Endodermal cell (in vitro differentiated cells): ENCODE measurements around the gene COMMD9. TPM values are rescaled to one million over a fixed set of nuclear protein-coding genes. Genes with fewer than 3 reads are reported as not detected.

Experiments
- DNase-seq: peaks from one replicate; pipeline ENCODE4 v3.0.0-alpha.2; 2017
- H3K27ac ChIP-seq: 2 replicates; pipeline ENCODE4 v1.5.1; 2013; ENCODE audit warnings: mild to moderate bottlenecking, low read depth, low read length, moderate library complexity
- H3K27me3 ChIP-seq: 2 replicates; pipeline ENCODE4 v1.6.1; 2013; ENCODE audit warnings: mild to moderate bottlenecking, low read length, moderate library complexity; ENCODE audit not compliant: insufficient read depth, control insufficient read depth, poor library complexity, severe bottlenecking
- H3K36me3 ChIP-seq: 2 replicates; pipeline ENCODE4 v1.7.0; 2013; ENCODE audit warnings: mild to moderate bottlenecking, low read length, moderate library complexity; ENCODE audit not compliant: control insufficient read depth, insufficient read depth
- H3K4me1 ChIP-seq: one replicate; pipeline ENCODE4 v1.7.0; 2013; ENCODE audit warnings: low read length; ENCODE audit not compliant: control insufficient read depth, insufficient read depth
- H3K4me3 ChIP-seq: 2 replicates; pipeline ENCODE4 v1.5.1; 2013; ENCODE audit warnings: mild to moderate bottlenecking, low read length, moderate library complexity
- H3K9ac ChIP-seq: 2 replicates; pipeline ENCODE4 v1.6.1; 2013; ENCODE audit warnings: mild to moderate bottlenecking, low read length, moderate library complexity; ENCODE audit not compliant: poor library complexity, severe bottlenecking; ENCODE audit errors: extremely low read depth
- H3K9me3 ChIP-seq: 2 replicates; pipeline ENCODE4 v1.6.1; 2013; ENCODE audit warnings: mild to moderate bottlenecking, low read length, moderate library complexity; ENCODE audit not compliant: control insufficient read depth
- H3K27ac Mint-ChIP-seq: 2 replicates; pipeline ENCODE4 v1.8.0; 2020; ENCODE audit warnings: mixed read lengths
- H3K27me3 Mint-ChIP-seq: 2 replicates; pipeline ENCODE4 v1.8.0; 2021; ENCODE audit warnings: mild to moderate bottlenecking, mixed read lengths; ENCODE audit not compliant: insufficient read depth
- H3K36me3 Mint-ChIP-seq: 2 replicates; pipeline ENCODE4 v1.8.0; 2020; ENCODE audit warnings: low read depth, mixed read lengths
- H3K4me1 Mint-ChIP-seq: 2 replicates; pipeline ENCODE4 v1.8.0; 2020; ENCODE audit warnings: mixed read lengths
- H3K4me3 Mint-ChIP-seq: 2 replicates; pipeline ENCODE4 v1.8.0; 2020; ENCODE audit warnings: mild to moderate bottlenecking, moderate library complexity, mixed read lengths
- H3K9me3 Mint-ChIP-seq: 2 replicates; pipeline ENCODE4 v1.8.0; 2020; ENCODE audit warnings: mild to moderate bottlenecking, mixed read lengths
- WGBS, 2 experiments: methylation state at CpG; one replicate each; pipeline versions ENCODE4 v1.1.5 to v1.1.7; 2013; ENCODE audit warnings: missing lambda C conversion rate in 2 of 2, mixed read lengths in 1 of 2; ENCODE audit not compliant: insufficient coverage in 1 of 2, insufficient read length in 1 of 2; 5-methylcytosine and 5-hydroxymethylcytosine counted together
- total RNA-seq, 2 donors: library from RNA; stranded (reverse); fragmentation: NEBNext Ultra II Directional in 1 of 2; extraction: Animal tissue kit (Norgen Biotek cat#: 25700) in 1 of 2; gene quantifications; 2 replicates in 1 of 2; 3 replicates in 1 of 2; pipeline ENCODE4 v1.2.1, GENCODE V29; 2021
- TF ChIP-seq, protein P1 (sequence below): fragments of 200-600 bp; sonication (generic); conservative IDR thresholded peaks from 2 replicates; pipeline ENCODE4 v1.5.0; 2021; ENCODE audit warnings: antibody characterized with exemption, mild to moderate bottlenecking

COMMD9 gene
- total RNA-seq, 2 donors from 2014 or later = 32.3 to 53.5 TPM

GRCh38 chr11:36288442-36289225 lies 590 bp downstream of the COMMD9 start:
- TF ChIP-seq, protein P1, sequence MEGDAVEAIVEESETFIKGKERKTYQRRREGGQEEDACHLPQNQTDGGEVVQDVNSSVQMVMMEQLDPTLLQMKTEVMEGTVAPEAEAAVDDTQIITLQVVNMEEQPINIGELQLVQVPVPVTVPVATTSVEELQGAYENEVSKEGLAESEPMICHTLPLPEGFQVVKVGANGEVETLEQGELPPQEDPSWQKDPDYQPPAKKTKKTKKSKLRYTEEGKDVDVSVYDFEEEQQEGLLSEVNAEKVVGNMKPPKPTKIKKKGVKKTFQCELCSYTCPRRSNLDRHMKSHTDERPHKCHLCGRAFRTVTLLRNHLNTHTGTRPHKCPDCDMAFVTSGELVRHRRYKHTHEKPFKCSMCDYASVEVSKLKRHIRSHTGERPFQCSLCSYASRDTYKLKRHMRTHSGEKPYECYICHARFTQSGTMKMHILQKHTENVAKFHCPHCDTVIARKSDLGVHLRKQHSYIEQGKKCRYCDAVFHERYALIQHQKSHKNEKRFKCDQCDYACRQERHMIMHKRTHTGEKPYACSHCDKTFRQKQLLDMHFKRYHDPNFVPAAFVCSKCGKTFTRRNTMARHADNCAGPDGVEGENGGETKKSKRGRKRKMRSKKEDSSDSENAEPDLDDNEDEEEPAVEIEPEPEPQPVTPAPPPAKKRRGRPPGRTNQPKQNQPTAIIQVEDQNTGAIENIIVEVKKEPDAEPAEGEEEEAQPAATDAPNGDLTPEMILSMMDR = no peak
- Mint-ChIP-seq H3K36me3 (no peaks in the 10 kb centered on the region), H3K4me3 (peak overlapping the region; percentile 81), H3K27me3 (peaks cover 23% of the 10 kb centered on the region), H3K27ac (peak overlapping the region; percentile 97), H3K4me1 (peaks cover 5% of the 10 kb centered on the region), H3K9me3 (no peaks in the 10 kb centered on the region)
- no peaks in the 10 kb centered on the region for H3K36me3 ChIP-seq
- H3K27ac ChIP-seq = no peak overlapping the region
- H3K9ac ChIP-seq = peak overlapping the region; percentile 83
- no peaks in the 10 kb centered on the region for H3K9me3 ChIP-seq
- peaks cover 35% of the 10 kb centered on the region for H3K27me3 ChIP-seq
- WGBS, 2 experiments = 55 to 65% methylated on average over 26 to 31 of the region's 31 CpGs
- H3K4me1 ChIP-seq = no peaks in the 10 kb centered on the region
- peak; percentile 42 for DNase-seq
- H3K4me3 ChIP-seq = peak overlapping the region; percentile 98

- Mint-ChIP-seq H3K4me3 (no peak overlapping the region), H3K27me3 (no peaks in the 10 kb centered on the region), H3K4me1 (peaks cover 13% of the 10 kb centered on the region), H3K27ac (no peak overlapping the region), H3K9me3 (peaks cover 2% of the 10 kb centered on the region), H3K36me3 (no peaks in the 10 kb centered on the region)
- Histone ChIP-seq H3K27me3 (no peaks in the 10 kb centered on the region), H3K36me3 (peaks cover 6% of the 10 kb centered on the region), H3K4me3 (no peak overlapping the region), H3K4me1 (peaks cover 9% of the 10 kb centered on the region), H3K9me3 (no peaks in the 10 kb centered on the region), H3K27ac (no peak overlapping the region), H3K9ac (no peak overlapping the region)
- WGBS, 2 experiments = 88 to 100% methylated on average over 1 of the region's 1 CpG
- TF ChIP-seq, protein P1 = no peak
- peak; percentile 28 for DNase-seq
Observed at GRCh38 chr11:36282926-36283325, 6.3 kb downstream of the COMMD9 start.

- Mint-ChIP-seq H3K4me3 (no peak overlapping the region), H3K9me3 (peaks cover 2% of the 10 kb centered on the region), H3K36me3 (no peaks in the 10 kb centered on the region), H3K4me1 (peaks cover 17% of the 10 kb centered on the region), H3K27ac (no peak overlapping the region), H3K27me3 (no peaks in the 10 kb centered on the region)
- 94 to 100% methylated on average over 2 to 4 of the region's 4 CpGs for WGBS, 2 experiments
- DNase-seq = no peak
- Histone ChIP-seq H3K27ac (no peak overlapping the region), H3K4me3 (no peak overlapping the region), H3K9ac (no peak overlapping the region), H3K4me1 (peaks cover 9% of the 10 kb centered on the region), H3K27me3 (no peaks in the 10 kb centered on the region), H3K36me3 (peaks cover 13% of the 10 kb centered on the region), H3K9me3 (no peaks in the 10 kb centered on the region)
- TF ChIP-seq, protein P1 = no peak
Observed at GRCh38 chr11:36281850-36282249, 7.4 kb downstream of the COMMD9 start.
